ENCODE measurements around the gene CNGB1.

GRCh38 chr16:57840833-57841232 is 130.1 kb downstream of the CNGB1 start:
- TF ChIP-seq XRCC5 (optimal IDR thresholded peaks at IDR 0.05; ENCODE audit: low read length) (peak; percentile 43), ZBED4 (CRISPR knock-in tag; IDR thresholded peaks at IDR 0.05; ENCODE audit: borderline replicate concordance) (no peak), ZNF691 (CRISPR knock-in tag; IDR thresholded peaks at IDR 0.05; ENCODE audit: borderline replicate concordance, low read depth) (no peak), ZNF792 (CRISPR knock-in tag; IDR thresholded peaks at IDR 0.05) (peak; percentile 91), CTCF (CRISPR knock-in tag; IDR thresholded peaks at IDR 0.05) (peak; percentile 35), ZNF274 (CRISPR knock-in tag; IDR thresholded peaks at IDR 0.05) (no peak), TAF1 (CRISPR knock-in tag; IDR thresholded peaks at IDR 0.05) (no peak), ZNF430 (CRISPR knock-in tag; IDR thresholded peaks at IDR 0.05) (peak; percentile 66; the same call in 1 of the 2 replicates), SP1 (IDR thresholded peaks at IDR 0.05) (no peak), SP1 (CRISPR knock-in tag; IDR thresholded peaks at IDR 0.05) (0 out of 2 replicates have a peak, but pooled peaks have one; percentile 18), KDM5B (CRISPR knock-in tag; IDR thresholded peaks at IDR 0.05; ENCODE audit: borderline replicate concordance) (peak; percentile 16; the same call in 1 of the 2 replicates), MAX (IDR thresholded peaks at IDR 0.05) (0 out of 2 replicates have a peak, but pooled peaks have one; percentile 50), TARDBP (CRISPR knock-in tag; IDR thresholded peaks at IDR 0.05) (peak; percentile 85; the same call in 1 of the 2 replicates)

Measured in HepG2 (cell line).